SK-N-SH (cell line): Measurements from ENCODE around the gene STAP2.

Source experiments
- EZH2phosphoT487 ChIP-seq: fragments of 200-600 bp; sonication (generic); IDR thresholded peaks from 2 replicates; pipeline ENCODE4 v1.6.1; 2017; ENCODE audit warnings: low read depth, mixed run types, mild to moderate bottlenecking, antibody characterized with exemption, moderate library complexity, borderline replicate concordance
- SIN3A ChIP-seq: IDR thresholded peaks from 2 replicates; pipeline ENCODE4 v1.6.1; 2012; ENCODE audit warnings: low read depth, mild to moderate bottlenecking, low read length, moderate library complexity, borderline replicate concordance

- TF ChIP-seq EZH2phosphoT487, result no peak
- no peak for TF ChIP-seq SIN3A
These were observed 33.0 kb downstream of the STAP2 start for GRCh38 chr19:4305659-4306058.
